GM12874 (cell line): ENCODE measurements around the gene DIP2B.

Experiments used
- CTCF ChIP-seq: IDR thresholded peaks from 2 replicates; pipeline ENCODE4 v1.5.1; 2011; ENCODE audit warnings: low read depth, mild to moderate bottlenecking, control low read depth, low read length, moderate library complexity; ENCODE audit not compliant: insufficient read depth

The DIP2B gene

GRCh38 chr12:50695961-50696360 is 191.2 kb downstream of the DIP2B start:
- no peak for TF ChIP-seq CTCF

GRCh38 chr12:50696931-50697330 is 192.1 kb downstream of the DIP2B start:
- TF ChIP-seq CTCF: no peak

- no peak for TF ChIP-seq CTCF
Observed at GRCh38 chr12:50699154-50699553, 194.4 kb downstream of the DIP2B start.

GRCh38 chr12:50699940-50700339 is 195.2 kb downstream of the DIP2B start:
- no peak for TF ChIP-seq CTCF

GRCh38 chr12:50706606-50707005 is 201.8 kb downstream of the DIP2B start:
- no peak for TF ChIP-seq CTCF

GRCh38 chr12:50707396-50707795 is 202.6 kb downstream of the DIP2B start:
- no peak for TF ChIP-seq CTCF

GRCh38 chr12:50708631-50709030 is 203.8 kb downstream of the DIP2B start:
- no peak for TF ChIP-seq CTCF

- no peak for TF ChIP-seq CTCF
Observed at GRCh38 chr12:50711121-50711520, 206.3 kb downstream of the DIP2B start.
